ENCODE measurements around the gene WBP2. TPM values are rescaled to one million over a fixed set of nuclear protein-coding genes. Genes with fewer than 3 reads are reported as not detected.

The WBP2 gene
- total and polyA plus RNA-seq, 2 of the 8 experiments (the other 6 are each of a cell fraction or from before 2014, with no cell fraction given), result 48.2 to 71.2 TPM

DNA sequence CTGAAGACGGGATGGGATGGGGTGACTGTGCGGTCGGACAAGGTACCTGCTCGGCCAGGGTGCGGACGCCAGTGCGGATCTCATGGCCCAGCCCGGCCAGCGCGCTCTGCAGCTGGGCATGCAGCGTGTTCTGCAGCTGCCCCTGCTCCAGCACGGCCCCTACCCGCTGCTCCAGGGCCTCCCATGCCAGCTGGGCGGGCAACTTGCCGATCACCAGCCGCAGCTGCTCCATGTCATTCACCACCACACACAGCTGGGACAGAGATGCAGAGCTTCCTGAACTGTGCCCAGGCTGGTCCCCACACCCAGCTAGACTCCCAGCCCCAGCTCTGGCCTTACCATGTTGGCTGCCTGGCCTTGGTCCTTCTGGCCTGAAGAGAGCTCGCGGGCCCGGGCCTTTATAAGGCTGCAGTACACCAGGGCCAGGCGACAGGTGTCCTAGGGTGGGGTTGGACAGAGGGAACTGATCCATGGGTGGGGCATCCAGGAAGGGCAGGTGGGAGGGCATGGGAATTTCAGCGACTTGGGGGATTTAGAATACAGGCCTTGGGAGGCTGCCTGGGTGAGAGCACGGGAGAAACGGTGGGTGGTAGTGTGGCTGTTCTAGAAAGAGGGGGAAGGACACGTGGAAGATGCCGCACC, 20.7 kb downstream of the WBP2 start (continued):
- TF ChIP-seq, protein P1, sequence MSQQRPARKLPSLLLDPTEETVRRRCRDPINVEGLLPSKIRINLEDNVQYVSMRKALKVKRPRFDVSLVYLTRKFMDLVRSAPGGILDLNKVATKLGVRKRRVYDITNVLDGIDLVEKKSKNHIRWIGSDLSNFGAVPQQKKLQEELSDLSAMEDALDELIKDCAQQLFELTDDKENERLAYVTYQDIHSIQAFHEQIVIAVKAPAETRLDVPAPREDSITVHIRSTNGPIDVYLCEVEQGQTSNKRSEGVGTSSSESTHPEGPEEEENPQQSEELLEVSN (IDR thresholded peaks at IDR 0.05), result no peak
- TF ChIP-seq JUN (IDR thresholded peaks at IDR 0.05; ENCODE audit: low read depth, low read length), result no peak
